Lower lobe of right lung (tissue), 2 donors: ENCODE results near the gene ADAMTS17. TPM values are rescaled to one million over a fixed set of nuclear protein-coding genes. Genes with fewer than 3 reads are reported as not detected.

ENCODE experiments used
- ATAC-seq, 2 donors: fragments of 200-7000 bp; cut with Tn5 transposase; one replicate each; pipeline ENCODE4 v1.9.1; 2020 to 2022; ENCODE audit warnings: mild to moderate bottlenecking in 2 of 2, moderate library complexity in 2 of 2
- DNase-seq: peaks from one replicate; pipeline ENCODE4 v3.0.0-alpha.2; 2020
- H3K27ac ChIP-seq: fragments of 200-600 bp; one replicate; pipeline ENCODE4 v1.8.0; 2022
- H3K27me3 ChIP-seq: fragments of 200-600 bp; one replicate; pipeline ENCODE4 v1.8.0; 2022; ENCODE audit warnings: low read depth
- H3K36me3 ChIP-seq: fragments of 200-600 bp; one replicate; pipeline ENCODE4 v1.8.0; 2022; ENCODE audit warnings: mild to moderate bottlenecking
- H3K4me1 ChIP-seq: fragments of 200-600 bp; one replicate; pipeline ENCODE4 v1.8.0; 2022
- H3K4me3 ChIP-seq: fragments of 200-600 bp; one replicate; pipeline ENCODE4 v1.8.0; 2022; ENCODE audit warnings: mild to moderate bottlenecking
- H3K9me3 ChIP-seq: fragments of 200-600 bp; one replicate; pipeline ENCODE4 v1.8.0; 2022
- CTCF ChIP-seq: fragments of 200-600 bp; IDR thresholded peaks from one replicate; pipeline ENCODE4 v1.8.0; 2022; ENCODE audit warnings: antibody characterized with exemption, mild to moderate bottlenecking
- intact Hi-C: fragments of 100-400 bp; cut with DNase I; formaldehyde crosslinking; loops from one replicate; pipeline ENCODE4 v1.11.0; 2022
- total RNA-seq: library from RNA; stranded (reverse); fragmentation: NEBNext Ultra II Directional; extraction: Animal tissue kit (Norgen Biotek cat#: 25700); gene quantifications from one replicate; pipeline ENCODE4 v1.2.1, GENCODE V29; 2021
- donor health status: DM: no; HTN: yes; CAD: no; lungs with severe emphysema.

ADAMTS17 gene
- total RNA-seq, 1 donor from 2014 or later, result 3.0 TPM

GRCh38 chr15:100308608-100309007 lies 33.2 kb downstream of the ADAMTS17 start:
- no peaks in the 10 kb centered on the region for H3K36me3 ChIP-seq
- DNase-seq (no peak), ATAC-seq (no peak)
- H3K27me3 ChIP-seq, result peaks cover 3% of the 10 kb centered on the region
- no peak overlapping the region for H3K27ac ChIP-seq
- no peaks in the 10 kb centered on the region for H3K9me3 ChIP-seq
- no peak for TF ChIP-seq CTCF
- H3K4me3 ChIP-seq, result no peak overlapping the region
- intact Hi-C loops, result no loop called here
- peaks cover 7% of the 10 kb centered on the region for H3K4me1 ChIP-seq

GRCh38 chr15:100308213-100308600 lies 33.6 kb downstream of the ADAMTS17 start:
- TF ChIP-seq CTCF, result no peak
- ATAC-seq (no peak), DNase-seq (no peak)
- no peaks in the 10 kb centered on the region for H3K9me3 ChIP-seq
- intact Hi-C loops, result no loop called here
- no peak overlapping the region for H3K4me3 ChIP-seq
- peaks cover 7% of the 10 kb centered on the region for H3K4me1 ChIP-seq
- no peak overlapping the region for H3K27ac ChIP-seq
- peaks cover 3% of the 10 kb centered on the region for H3K27me3 ChIP-seq
- no peaks in the 10 kb centered on the region for H3K36me3 ChIP-seq

- Histone ChIP-seq H3K36me3 (no peaks in the 10 kb centered on the region), H3K27me3 (peaks cover 3% of the 10 kb centered on the region), H3K9me3 (no peaks in the 10 kb centered on the region), H3K4me1 (peaks cover 7% of the 10 kb centered on the region), H3K4me3 (no peak overlapping the region), H3K27ac (no peak overlapping the region)
- TF ChIP-seq CTCF, result no peak
- DNase-seq (no peak), ATAC-seq (no peak)
- intact Hi-C loops, result no loop called here
Observed at GRCh38 chr15:100307241-100308212, 34.2 kb downstream of the ADAMTS17 start.

GRCh38 chr15:100306098-100306497 lies 35.7 kb downstream of the ADAMTS17 start:
- intact Hi-C loops, result no loop called here
- ATAC-seq (no peak), DNase-seq (no peak)
- H3K27me3 ChIP-seq, result peaks cover 3% of the 10 kb centered on the region
- H3K4me3 ChIP-seq, result no peak overlapping the region
- no peak for TF ChIP-seq CTCF
- no peaks in the 10 kb centered on the region for H3K36me3 ChIP-seq
- peaks cover 7% of the 10 kb centered on the region for H3K4me1 ChIP-seq
- H3K9me3 ChIP-seq, result peaks cover 4% of the 10 kb centered on the region
- no peak overlapping the region for H3K27ac ChIP-seq

- no peak for DNase-seq
- Histone ChIP-seq H3K27me3 (no peaks in the 10 kb centered on the region), H3K27ac (no peak overlapping the region), H3K4me3 (no peak overlapping the region), H3K9me3 (peaks cover 4% of the 10 kb centered on the region), H3K4me1 (no peaks in the 10 kb centered on the region), H3K36me3 (no peaks in the 10 kb centered on the region)
- intact Hi-C loops, result no loop called here
- no peak for TF ChIP-seq CTCF
- no peak for ATAC-seq
Observed at GRCh38 chr15:100301910-100302431, 39.8 kb downstream of the ADAMTS17 start.
